Measurements from ENCODE around the gene USP40. TPM values are rescaled to one million over a fixed set of nuclear protein-coding genes. Genes with fewer than 3 reads are reported as not detected.
A peak's percentile ranks its signal among the peaks of the same experiment; 100 is the strongest.

USP40 gene
- total RNA-seq, 8 experiments from 2014 or later = 13.4 to 79.9 (median 27.8) TPM

DNA sequence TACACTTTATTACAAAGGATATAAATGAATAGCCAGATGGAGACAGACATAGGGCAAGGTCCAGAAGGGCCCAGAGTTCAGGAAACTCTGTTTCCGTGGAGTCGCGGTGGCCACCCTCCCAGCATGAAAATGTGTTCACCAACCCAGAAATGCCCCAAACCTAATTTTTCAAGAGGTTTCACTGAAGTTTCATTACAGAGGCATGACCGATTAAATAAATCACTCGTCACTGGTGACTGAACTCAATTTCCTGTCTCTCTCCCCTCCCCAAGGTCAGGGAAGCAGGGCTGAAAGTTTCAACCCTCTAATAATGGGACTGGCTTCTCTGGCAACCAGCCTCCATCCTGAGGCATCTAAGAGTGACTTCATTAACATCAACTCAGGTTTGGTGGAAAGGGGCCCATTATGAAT is 22.4 kb downstream of the USP40 start:
- no peak overlapping the region for H3K4me3 ChIP-seq
- in situ Hi-C loops (cut with MboI; ENCODE audit: low pct_unique_long_range_greater_than_20kb in 2 of 9, low sequenced_read_pairs in 9 of 9, unreplicated experiment in 9 of 9) = loop anchor here in 1 of 9 experiments (25.0 kb wide), 1 partner anchor 168 kb away; the partner anchor contains the start of genes UGT1A4 and UGT1A5
- 61 to 100% (median 90%) methylated on average over 2 to 5 of the region's 5 CpGs; no CpG with 5 or more reads in 4 of the 10 experiments for WGBS, 10 experiments
- H3K4me1 ChIP-seq (replicated peaks in 1 of 2) = no peaks in the 10 kb centered on the region
- no peak overlapping the region for H3K27ac ChIP-seq
- ATAC-seq (replicated peaks in 6 of 8) = peak in 2 of 8 experiments; percentile 26 to 32

GRCh38 chr2:233542507-233542906 is 24.1 kb downstream of the USP40 start:
- Histone ChIP-seq H3K4me3 (no peak overlapping the region), H3K27ac (no peak overlapping the region), H3K4me1 (replicated peaks in 1 of 2) (no peaks in the 10 kb centered on the region)
- in situ Hi-C loops (cut with MboI; ENCODE audit: low pct_unique_long_range_greater_than_20kb in 2 of 9, low sequenced_read_pairs in 9 of 9, unreplicated experiment in 9 of 9) = loop anchor here in 1 of 9 experiments (25.0 kb wide), 1 partner anchor 170 kb away; the partner anchor contains the start of genes UGT1A4 and UGT1A5
- 0 to 96% (median 60%) methylated on average over 1 to 5 of the region's 5 CpGs; no CpG with 5 or more reads in 1 of the 10 experiments for WGBS, 10 experiments
- ATAC-seq (replicated peaks in 6 of 8) = peak in 3 of 8 experiments; percentile 22 to 89 (median 88)

DNA sequence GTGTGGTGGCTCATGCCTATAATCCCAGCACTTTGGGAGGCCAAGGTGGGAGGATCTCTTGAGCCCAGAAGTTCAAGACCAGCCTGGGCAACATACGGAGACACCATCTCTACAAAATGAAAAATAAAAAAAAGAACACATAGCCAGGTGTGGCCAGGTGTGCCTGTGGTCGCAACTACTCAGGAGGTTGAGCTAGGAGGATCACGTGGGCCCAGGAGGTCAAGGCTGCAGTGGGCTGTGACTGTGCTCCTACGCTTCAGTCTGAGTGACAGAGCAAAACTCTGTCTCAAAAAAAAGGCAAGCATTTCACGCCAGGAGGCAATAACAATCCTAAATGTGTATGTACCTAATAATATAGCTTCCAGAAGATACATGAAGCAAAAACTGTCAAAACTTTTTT is 27.8 kb downstream of the USP40 start:
- H3K27ac ChIP-seq = no peak overlapping the region
- no peak for ATAC-seq (replicated peaks in 6 of 8)
- no peaks in the 10 kb centered on the region for H3K4me1 ChIP-seq (replicated peaks in 1 of 2)
- WGBS, 10 experiments = 81 to 100% (median 89%) methylated on average over 2 to 5 of the region's 5 CpGs; no CpG with 5 or more reads in 3 of the 10 experiments
- in situ Hi-C loops (cut with MboI; ENCODE audit: low pct_unique_long_range_greater_than_20kb in 2 of 9, low sequenced_read_pairs in 9 of 9, unreplicated experiment in 9 of 9) = loop anchor here in 1 of 9 experiments (25.0 kb wide), 1 partner anchor 174 kb away; the partner anchor contains the start of genes UGT1A4 and UGT1A5
- H3K4me3 ChIP-seq = no peak overlapping the region

- Histone ChIP-seq H3K27ac (no peak overlapping the region), H3K4me1 (replicated peaks in 1 of 2) (no peaks in the 10 kb centered on the region), H3K4me3 (no peak overlapping the region)
- in situ Hi-C loops (cut with MboI; ENCODE audit: low pct_unique_long_range_greater_than_20kb in 2 of 9, low sequenced_read_pairs in 9 of 9, unreplicated experiment in 9 of 9) = loop anchor here in 1 of 9 experiments (25.0 kb wide), 1 partner anchor 177 kb away; the partner anchor contains the start of genes UGT1A4 and UGT1A5
- ATAC-seq (replicated peaks in 6 of 8) = no peak
These were observed 31.3 kb downstream of the USP40 start for GRCh38 chr2:233535271-233535670.

- no peak overlapping the region for H3K27ac ChIP-seq
- ATAC-seq (replicated peaks in 6 of 8) = no peak
- in situ Hi-C loops (cut with MboI; ENCODE audit: low pct_unique_long_range_greater_than_20kb in 2 of 9, low sequenced_read_pairs in 9 of 9, unreplicated experiment in 9 of 9) = loop anchor here in 1 of 9 experiments (25.0 kb wide), 1 partner anchor 179 kb away; the partner anchor contains the start of genes UGT1A4 and UGT1A5
- WGBS, 10 experiments = 71 to 100% (median 93%) methylated on average over 1 of the region's 1 CpG; no CpG with 5 or more reads in 2 of the 10 experiments
- H3K4me3 ChIP-seq = no peak overlapping the region
- H3K4me1 ChIP-seq (replicated peaks in 1 of 2) = no peaks in the 10 kb centered on the region
These were observed 33.6 kb downstream of the USP40 start for GRCh38 chr2:233532971-233533370.

- Histone ChIP-seq H3K4me3 (no peak overlapping the region), H3K4me1 (replicated peaks in 1 of 2) (no peaks in the 10 kb centered on the region), H3K27ac (no peak overlapping the region)
- WGBS, 10 experiments = 0 to 94% (median 48%) methylated on average over 1 to 6 of the region's 6 CpGs; no CpG with 5 or more reads in 3 of the 10 experiments
- ATAC-seq (replicated peaks in 6 of 8) = peak in 3 of 8 experiments; percentile 30 to 51 (median 32)
- in situ Hi-C loops (cut with MboI; ENCODE audit: low pct_unique_long_range_greater_than_20kb in 2 of 9, low sequenced_read_pairs in 9 of 9, unreplicated experiment in 9 of 9) = loop anchor here in 1 of 9 experiments (25.0 kb wide), 1 partner anchor 180 kb away; the partner anchor contains the start of genes UGT1A4 and UGT1A5
These were observed 34.6 kb downstream of the USP40 start for GRCh38 chr2:233531955-233532354.

DNA sequence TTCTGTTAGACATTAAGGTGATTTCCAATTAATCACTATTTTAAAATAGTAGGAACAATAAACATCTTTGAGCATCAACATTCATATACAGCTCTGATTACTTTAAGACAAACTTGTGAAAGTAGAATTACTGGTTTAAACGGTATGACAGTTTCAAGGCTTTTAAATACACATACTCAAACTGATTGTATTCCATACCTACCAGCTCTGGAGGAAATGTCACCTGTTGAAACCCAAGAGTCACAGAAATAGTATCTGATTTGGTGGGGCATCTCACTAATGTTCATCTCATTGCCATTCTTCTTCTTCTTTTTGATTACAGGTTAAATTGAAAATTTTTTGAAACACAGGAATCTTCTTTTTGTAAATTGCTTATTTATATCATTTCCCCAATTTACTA is 36.2 kb downstream of the USP40 start:
- no peaks in the 10 kb centered on the region for H3K4me1 ChIP-seq (replicated peaks in 1 of 2)
- H3K27ac ChIP-seq = no peak overlapping the region
- no peak for ATAC-seq (replicated peaks in 6 of 8)
- in situ Hi-C loops (cut with MboI; ENCODE audit: low pct_unique_long_range_greater_than_20kb in 2 of 9, low sequenced_read_pairs in 9 of 9, unreplicated experiment in 9 of 9) = loop anchor here in 1 of 9 experiments (25.0 kb wide), 1 partner anchor 182 kb away; the partner anchor contains the start of genes UGT1A4 and UGT1A5
- H3K4me3 ChIP-seq = no peak overlapping the region
- WGBS, 10 experiments = 91 to 100% (median 100%) methylated on average over 1 of the region's 1 CpG

DNA sequence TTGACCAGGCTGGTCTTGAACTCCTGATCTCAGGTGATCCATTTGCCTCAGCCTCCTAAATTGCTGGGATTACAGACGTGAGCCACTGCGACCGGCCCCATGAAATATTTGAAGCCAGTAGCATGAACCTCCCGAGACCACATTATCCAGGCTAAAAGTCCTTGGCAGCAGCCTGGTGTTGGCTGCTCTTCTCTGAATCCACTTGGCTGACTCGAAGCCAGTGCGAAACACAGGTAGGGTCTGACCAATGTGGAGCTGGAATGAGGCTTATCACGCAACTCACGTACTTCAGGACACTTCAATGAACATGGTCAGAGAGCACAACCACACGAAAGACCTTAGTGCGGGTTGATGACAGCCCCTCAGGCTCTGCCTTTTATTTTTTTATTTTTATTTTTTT is 38.4 kb downstream of the USP40 start:
- in situ Hi-C loops (cut with MboI; ENCODE audit: low pct_unique_long_range_greater_than_20kb in 2 of 9, low sequenced_read_pairs in 9 of 9, unreplicated experiment in 9 of 9) = loop anchor here in 1 of 9 experiments (25.0 kb wide), 1 partner anchor 184 kb away; the partner anchor contains the start of genes UGT1A4 and UGT1A5
- no peak overlapping the region for H3K4me3 ChIP-seq
- H3K27ac ChIP-seq = no peak overlapping the region
- no peak for ATAC-seq (replicated peaks in 6 of 8)
- H3K4me1 ChIP-seq (replicated peaks in 1 of 2) = no peaks in the 10 kb centered on the region
- 80 to 100% (median 100%) methylated on average over 1 to 10 of the region's 10 CpGs; no CpG with 5 or more reads in 1 of the 10 experiments for WGBS, 10 experiments

- in situ Hi-C loops (cut with MboI; ENCODE audit: low pct_unique_long_range_greater_than_20kb in 2 of 9, low sequenced_read_pairs in 9 of 9, unreplicated experiment in 9 of 9) = loop anchor here in 1 of 9 experiments (25.0 kb wide), 1 partner anchor 187 kb away; the partner anchor contains the start of genes UGT1A4 and UGT1A5
- ATAC-seq (replicated peaks in 6 of 8) = no peak
- Histone ChIP-seq H3K4me1 (replicated peaks in 1 of 2) (no peaks in the 10 kb centered on the region), H3K4me3 (no peak overlapping the region), H3K27ac (no peak overlapping the region)
These were observed 40.8 kb downstream of the USP40 start for GRCh38 chr2:233525791-233526190.

DNA sequence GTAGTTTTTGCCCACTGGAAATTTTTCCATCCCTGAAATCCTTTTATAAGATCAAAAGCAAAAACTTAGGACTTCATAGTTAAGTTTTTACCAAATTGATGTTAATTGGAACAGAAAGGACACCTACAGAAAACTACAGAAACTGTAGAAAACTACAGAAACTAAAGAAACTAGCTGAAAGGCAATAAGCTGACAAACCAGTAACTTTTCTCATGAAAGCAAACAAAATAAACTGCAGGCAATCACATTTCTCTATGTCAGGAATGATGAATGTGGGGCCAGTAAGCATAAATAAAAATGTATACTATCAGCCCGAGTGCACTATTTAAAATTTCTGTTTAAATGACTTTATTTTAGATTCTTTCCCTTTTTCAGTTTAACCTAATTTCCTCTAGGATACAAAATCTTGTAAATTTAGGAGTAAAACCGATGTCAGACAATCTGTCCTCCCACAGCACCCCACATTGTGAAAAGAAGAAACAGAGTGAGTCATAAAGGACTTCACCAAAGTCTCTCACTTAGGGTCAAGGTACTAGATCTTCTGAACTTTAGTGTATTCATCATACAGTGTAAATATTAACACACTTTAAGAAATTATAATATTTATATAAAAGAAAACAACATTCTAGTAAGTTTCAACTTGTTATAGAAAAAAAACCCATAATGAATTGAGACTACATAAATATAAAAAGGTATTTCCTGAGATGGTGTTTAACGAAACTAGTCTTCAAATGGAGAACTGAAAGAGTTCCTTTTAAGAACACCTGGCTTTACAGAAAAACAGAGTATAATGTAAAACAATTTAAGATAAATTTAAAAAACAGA is 46.6 kb downstream of the USP40 start:
- WGBS, 10 experiments = 76 to 100% (median 81%) methylated on average over 1 to 3 of the region's 3 CpGs
- no peak for ATAC-seq (replicated peaks in 6 of 8)
- Histone ChIP-seq H3K4me1 (replicated peaks in 1 of 2) (no peaks in the 10 kb centered on the region), H3K4me3 (no peak overlapping the region), H3K27ac (no peak overlapping the region)
- in situ Hi-C loops (cut with MboI; ENCODE audit: low pct_unique_long_range_greater_than_20kb in 2 of 9, low sequenced_read_pairs in 9 of 9, unreplicated experiment in 9 of 9) = no loop called here

GRCh38 chr2:233513953-233514655 is 52.5 kb downstream of the USP40 start:
- no peak for ATAC-seq (replicated peaks in 6 of 8)
- Histone ChIP-seq H3K4me3 (no peak overlapping the region), H3K27ac (no peak overlapping the region), H3K4me1 (replicated peaks in 1 of 2) (no peaks in the 10 kb centered on the region)
- WGBS, 10 experiments = 65 to 96% (median 87%) methylated on average over 2 to 7 of the region's 7 CpGs
- in situ Hi-C loops (cut with MboI; ENCODE audit: low pct_unique_long_range_greater_than_20kb in 2 of 9, low sequenced_read_pairs in 9 of 9, unreplicated experiment in 9 of 9) = no loop called here

DNA sequence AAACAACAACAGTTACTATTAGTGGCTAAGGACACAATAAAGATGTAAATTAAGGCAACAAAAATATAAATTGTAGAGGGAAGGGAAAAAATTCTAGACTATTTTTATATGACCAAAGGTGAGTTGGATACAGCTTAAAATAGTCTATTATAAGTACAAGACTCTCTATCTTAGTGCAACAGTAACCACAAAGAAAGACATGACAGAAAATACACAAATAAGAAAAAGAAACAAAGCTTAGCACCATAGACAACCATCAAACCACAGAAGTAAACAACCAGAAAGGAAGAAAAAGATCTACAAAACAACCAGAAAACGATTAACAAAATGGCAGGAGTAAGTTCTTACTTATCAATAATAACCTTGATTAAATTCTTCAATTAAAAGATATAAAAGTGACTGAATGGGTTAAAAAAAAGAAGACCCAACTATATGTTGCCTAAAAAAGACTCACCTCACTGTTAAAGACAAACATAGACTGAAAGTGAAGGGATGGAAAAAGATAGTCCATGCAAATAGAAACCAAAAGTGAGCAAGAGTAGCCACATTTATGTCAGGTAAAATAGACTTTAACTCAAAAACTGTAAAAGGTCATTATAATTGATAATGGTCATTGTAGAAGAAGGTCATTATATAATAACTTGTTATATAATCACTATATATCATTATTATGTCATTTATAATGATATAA is 62.5 kb downstream of the USP40 start:
- H3K4me3 ChIP-seq = no peak overlapping the region
- H3K27ac ChIP-seq = no peak overlapping the region
- no peak for ATAC-seq (replicated peaks in 6 of 8)
- WGBS, 10 experiments = 57 to 100% (median 88%) methylated on average over 1 of the region's 1 CpG; no CpG with 5 or more reads in 1 of the 10 experiments
- no peaks in the 10 kb centered on the region for H3K4me1 ChIP-seq (replicated peaks in 1 of 2)
- in situ Hi-C loops (cut with MboI; ENCODE audit: low pct_unique_long_range_greater_than_20kb in 2 of 9, low sequenced_read_pairs in 9 of 9, unreplicated experiment in 9 of 9) = no loop called here
